Left lung (tissue), 10 donors: ENCODE data around the gene C12orf54. TPM values are rescaled to one million over a fixed set of nuclear protein-coding genes. Genes with fewer than 3 reads are reported as not detected.
"Not testable (repeated sequence)": the region's sequence is repeated elsewhere in the genome, so short reads cannot be mapped to it uniquely, and the experiment has no call there.

ENCODE experiments used
- ATAC-seq: fragments of 200-7000 bp; cut with Tn5 transposase; one replicate; pipeline ENCODE4 v1.9.1; 2020; ENCODE audit warnings: moderate library complexity
- DNase-seq, 4 donors: peaks; one replicate each; pipeline ENCODE4 v3.0.0-alpha.2; 2013 to 2020
- H3K27ac ChIP-seq, 2 donors: fragments of 200-600 bp; sonication (generic) in 1 of 2; one replicate each; pipeline versions ENCODE4 v1.5.0 to v1.8.0; 2020 to 2021
- H3K27me3 ChIP-seq, 2 donors: fragments of 200-600 bp; sonication (generic) in 1 of 2; one replicate each; pipeline versions ENCODE4 v1.5.0 to v1.8.0; 2020 to 2021
- H3K36me3 ChIP-seq, 2 donors: fragments of 200-600 bp; sonication (generic) in 1 of 2; one replicate each; pipeline versions ENCODE4 v1.5.0 to v1.8.0; 2020 to 2021
- H3K4me1 ChIP-seq, 2 donors: fragments of 200-600 bp; one replicate each; pipeline ENCODE4 v1.8.0; 2021
- H3K4me3 ChIP-seq, 2 donors: fragments of 200-600 bp; sonication (generic) in 1 of 2; one replicate each; pipeline versions ENCODE4 v1.5.0 to v1.8.0; 2020 to 2021; ENCODE audit warnings: mild to moderate bottlenecking in 1 of 2
- H3K9me3 ChIP-seq, 2 donors: fragments of 200-600 bp; sonication (generic) in 1 of 2; one replicate each; pipeline versions ENCODE4 v1.5.0 to v1.8.0; 2020 to 2021
- intact Hi-C, 2 donors: fragments of 100-400 bp; cut with DNase I; formaldehyde crosslinking; loops; one replicate each; pipeline versions ENCODE4 v1.11.2 to v1.14.2; 2022
- polyA plus RNA-seq, 6 donors: library from polyadenylated mRNA; unstranded; fragments of 120-200 nt; gene quantifications; one replicate each; pipeline ENCODE4 v1.2.1, GENCODE V29; 2013; ENCODE audit not compliant: insufficient read length in 6 of 6
- total RNA-seq, 2 donors: library from RNA; stranded (reverse); fragmentation: NEBNext Ultra II Directional; extraction: Animal tissue kit (Norgen Biotek cat#: 25700); gene quantifications; one replicate each; pipeline ENCODE4 v1.2.1, GENCODE V29; 2021
- TF ChIP-seq, protein P1 (sequence below), 2 donors: fragments of 200-600 bp; sonication (generic) in 1 of 2; IDR thresholded peaks; one replicate each; pipeline versions ENCODE4 v1.5.0 to v1.8.0; 2021; ENCODE audit warnings: antibody characterized with exemption in 2 of 2
- donor health status: DM: no; HTN: yes; CAD: no.
- donor health status: DM: no; HTN: no; CAD: no.

Gene C12orf54
- total and polyA plus RNA-seq, 8 donors = 0.35 to 1.7 (median 0.81) TPM; not detected in 2

GRCh38 chr12:48486261-48486660, 4.0 kb downstream of the C12orf54 start:
- H3K9me3 ChIP-seq = no peaks in the 10 kb centered on the region
- intact Hi-C loops = no loop called here
- ATAC-seq = no peak
- H3K36me3 ChIP-seq = no peaks in the 10 kb centered on the region
- H3K27me3 ChIP-seq = no peaks in the 10 kb centered on the region
- H3K4me1 ChIP-seq = no peaks in the 10 kb centered on the region
- no peak overlapping the region for H3K27ac ChIP-seq
- DNase-seq = no peak
- no peak overlapping the region for H3K4me3 ChIP-seq
- TF ChIP-seq, protein P1, sequence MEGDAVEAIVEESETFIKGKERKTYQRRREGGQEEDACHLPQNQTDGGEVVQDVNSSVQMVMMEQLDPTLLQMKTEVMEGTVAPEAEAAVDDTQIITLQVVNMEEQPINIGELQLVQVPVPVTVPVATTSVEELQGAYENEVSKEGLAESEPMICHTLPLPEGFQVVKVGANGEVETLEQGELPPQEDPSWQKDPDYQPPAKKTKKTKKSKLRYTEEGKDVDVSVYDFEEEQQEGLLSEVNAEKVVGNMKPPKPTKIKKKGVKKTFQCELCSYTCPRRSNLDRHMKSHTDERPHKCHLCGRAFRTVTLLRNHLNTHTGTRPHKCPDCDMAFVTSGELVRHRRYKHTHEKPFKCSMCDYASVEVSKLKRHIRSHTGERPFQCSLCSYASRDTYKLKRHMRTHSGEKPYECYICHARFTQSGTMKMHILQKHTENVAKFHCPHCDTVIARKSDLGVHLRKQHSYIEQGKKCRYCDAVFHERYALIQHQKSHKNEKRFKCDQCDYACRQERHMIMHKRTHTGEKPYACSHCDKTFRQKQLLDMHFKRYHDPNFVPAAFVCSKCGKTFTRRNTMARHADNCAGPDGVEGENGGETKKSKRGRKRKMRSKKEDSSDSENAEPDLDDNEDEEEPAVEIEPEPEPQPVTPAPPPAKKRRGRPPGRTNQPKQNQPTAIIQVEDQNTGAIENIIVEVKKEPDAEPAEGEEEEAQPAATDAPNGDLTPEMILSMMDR (IDR thresholded peaks at IDR 0.05) = no peak

DNA sequence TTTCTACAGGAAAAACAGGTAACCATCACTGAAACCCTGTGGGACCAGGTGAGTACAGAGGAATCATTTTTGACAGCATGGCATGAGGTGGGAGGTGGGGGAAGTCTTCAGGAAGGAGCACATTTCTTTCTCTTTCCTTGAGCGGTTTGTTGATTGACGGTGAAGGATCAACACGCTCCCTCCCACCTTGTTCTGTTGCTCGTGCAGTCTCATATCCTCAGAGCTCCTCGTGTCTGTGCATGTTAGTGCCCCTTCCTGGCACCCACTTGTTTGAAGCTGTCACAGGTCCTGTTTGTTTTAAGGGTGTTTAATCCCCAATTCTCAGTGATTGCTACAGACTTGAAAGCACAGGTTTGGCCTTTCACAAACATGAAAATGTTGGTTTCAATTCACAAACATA, 4.4 kb downstream of the C12orf54 start:
- Histone ChIP-seq H3K9me3 (no peaks in the 10 kb centered on the region), H3K27me3 (no peaks in the 10 kb centered on the region), H3K4me3 (no peak overlapping the region), H3K4me1 (no peaks in the 10 kb centered on the region), H3K36me3 (no peaks in the 10 kb centered on the region), H3K27ac (no peak overlapping the region)
- no peak for ATAC-seq
- TF ChIP-seq, protein P1 (IDR thresholded peaks at IDR 0.05) = no peak
- no peak for DNase-seq
- intact Hi-C loops = no loop called here

DNA sequence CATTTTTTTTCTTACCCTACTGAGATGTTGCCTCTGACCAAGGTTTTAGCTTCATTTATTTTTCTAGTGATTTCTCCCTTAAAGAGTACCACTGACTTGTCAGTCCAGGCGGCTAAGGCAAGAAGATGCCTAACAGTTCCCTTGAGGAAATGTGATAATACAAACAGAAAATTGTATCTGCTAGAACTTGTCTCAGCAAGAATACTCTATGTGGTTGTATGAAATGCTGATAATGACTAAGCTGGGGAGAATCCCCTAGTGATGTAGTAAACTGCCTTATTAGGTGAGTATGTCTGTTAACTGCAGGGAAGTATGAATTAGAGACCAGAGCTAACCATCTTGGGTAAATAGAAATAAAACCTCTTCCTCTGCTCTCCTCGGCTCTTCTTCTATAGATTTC, 6.7 kb downstream of the C12orf54 start:
- no peak for ATAC-seq
- H3K27ac ChIP-seq = no peak overlapping the region

DNA sequence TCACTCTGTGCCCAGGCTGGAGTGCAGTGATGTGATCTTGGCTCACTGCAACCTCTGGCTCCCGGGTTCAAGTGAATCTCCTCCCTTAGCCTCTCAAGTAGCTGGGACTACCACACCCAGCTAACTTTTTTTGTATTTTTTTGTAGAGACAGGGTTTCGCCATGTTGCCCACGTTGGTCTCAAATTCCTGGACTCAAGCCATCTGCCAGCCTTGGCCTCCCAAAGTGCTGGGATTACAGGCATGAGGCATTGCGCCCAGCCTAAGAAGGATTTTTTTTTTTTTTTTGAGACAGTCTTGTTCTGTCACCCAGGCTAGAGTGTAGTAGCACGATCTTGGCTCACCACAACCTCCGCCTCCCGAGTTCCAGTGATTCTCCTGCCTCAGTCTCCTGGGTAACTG, 7.2 kb downstream of the C12orf54 start:
- H3K9me3 ChIP-seq, H3K4me3 ChIP-seq, H3K4me1 ChIP-seq, H3K27ac ChIP-seq, intact Hi-C loops, H3K36me3 ChIP-seq, H3K27me3 ChIP-seq, ATAC-seq, DNase-seq: not testable (repeated sequence)

More for the DNA sequence above, 6.7 kb downstream of the C12orf54 start:
- no peak for DNase-seq
- Histone ChIP-seq H3K9me3 (no peaks in the 10 kb centered on the region), H3K36me3 (no peaks in the 10 kb centered on the region), H3K4me1 (no peaks in the 10 kb centered on the region), H3K27me3 (no peaks in the 10 kb centered on the region), H3K4me3 (no peak overlapping the region)
- intact Hi-C loops = no loop called here
- TF ChIP-seq, protein P1 (IDR thresholded peaks at IDR 0.05) = no peak

DNA sequence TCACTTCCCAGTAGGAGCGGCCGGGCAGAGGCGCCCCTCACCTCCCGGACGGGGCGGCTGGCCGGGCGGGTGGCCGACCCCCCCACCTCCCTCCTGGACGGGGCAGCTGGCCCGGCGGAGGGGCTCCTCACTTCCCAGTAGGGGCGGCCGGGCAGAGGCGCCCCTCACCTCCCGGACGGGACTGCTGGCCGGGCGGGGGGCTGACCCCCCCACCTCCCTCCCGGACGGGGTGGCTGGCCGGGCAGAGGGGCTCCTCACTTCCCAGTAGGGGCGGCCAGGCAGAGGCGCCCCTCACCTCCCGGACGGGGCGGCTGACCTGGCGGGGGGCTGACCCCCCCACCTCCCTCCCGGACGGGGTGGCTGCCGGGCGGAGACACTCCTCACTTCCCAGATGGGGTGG, 18.0 kb downstream of the C12orf54 start:
- intact Hi-C loops, H3K27me3 ChIP-seq, ATAC-seq, H3K9me3 ChIP-seq, H3K27ac ChIP-seq, H3K4me1 ChIP-seq, H3K36me3 ChIP-seq, H3K4me3 ChIP-seq, DNase-seq: not testable (repeated sequence)

- intact Hi-C loops, ATAC-seq, H3K27ac ChIP-seq, H3K4me1 ChIP-seq, H3K4me3 ChIP-seq, H3K36me3 ChIP-seq, H3K27me3 ChIP-seq, DNase-seq: not testable (repeated sequence)
- H3K9me3 ChIP-seq = peaks cover 0 to 13% of the 10 kb centered on the region in 2 donors
These were observed 24.5 kb downstream of the C12orf54 start for GRCh38 chr12:48506836-48507235.

DNA sequence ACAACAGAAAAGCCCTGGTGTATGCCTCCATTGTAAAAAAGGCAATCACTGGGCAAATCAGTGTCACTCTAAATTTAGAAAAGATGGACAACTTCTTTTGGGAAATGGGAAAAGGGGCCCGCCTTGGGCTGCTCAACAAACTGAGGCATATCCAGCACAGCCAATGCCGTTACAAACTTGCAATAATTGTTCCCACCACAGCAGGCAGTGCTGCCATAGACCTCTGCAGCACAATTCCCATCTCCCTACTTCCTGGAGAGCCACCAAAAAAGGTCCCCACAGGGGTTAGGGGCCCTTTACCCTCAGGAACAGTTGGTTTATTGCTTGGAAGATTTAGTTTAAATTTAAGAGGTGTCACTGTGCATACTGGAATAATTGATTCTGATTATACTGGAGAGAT, 26.7 kb downstream of the C12orf54 start:
- TF ChIP-seq, protein P1 (IDR thresholded peaks at IDR 0.05) = no peak
- intact Hi-C loops = no loop called here
- Histone ChIP-seq H3K4me3 (no peak overlapping the region), H3K27me3 (no peaks in the 10 kb centered on the region), H3K27ac (no peak overlapping the region), H3K9me3 (peaks cover 0 to 20% of the 10 kb centered on the region in 2 donors), H3K4me1 (no peaks in the 10 kb centered on the region), H3K36me3 (no peaks in the 10 kb centered on the region)
- no peak for DNase-seq
- ATAC-seq = no peak
